Ectodermal cell (in vitro differentiated cells): ENCODE measurements around the gene SEPTIN2.

ENCODE experiments used
- H3K27ac ChIP-seq: 2 replicates; pipeline ENCODE4 v1.7.0; 2013; ENCODE audit warnings: mild to moderate bottlenecking, low read depth, low read length; ENCODE audit not compliant: insufficient read depth, poor library complexity, severe bottlenecking
- H3K27me3 ChIP-seq: 2 replicates; pipeline ENCODE4 v1.7.0; 2013; ENCODE audit warnings: mild to moderate bottlenecking, low read length; ENCODE audit not compliant: insufficient read depth, control insufficient read depth, poor library complexity, severe bottlenecking
- H3K36me3 ChIP-seq: one replicate; pipeline ENCODE4 v1.7.0; 2013; ENCODE audit warnings: low read length; ENCODE audit not compliant: control insufficient read depth, insufficient read depth
- H3K4me1 ChIP-seq: one replicate; pipeline ENCODE4 v1.7.0; 2013; ENCODE audit warnings: low read length; ENCODE audit not compliant: control insufficient read depth, insufficient read depth
- H3K4me3 ChIP-seq: 2 replicates; pipeline ENCODE4 v1.7.0; 2013; ENCODE audit warnings: low read depth, low read length, control low read depth; ENCODE audit not compliant: insufficient read depth
- H3K9me3 ChIP-seq: 2 replicates; pipeline ENCODE4 v1.7.0; 2013; ENCODE audit warnings: mild to moderate bottlenecking, low read length, moderate library complexity; ENCODE audit not compliant: control insufficient read depth
- WGBS, 2 experiments: methylation state at CpG; one replicate each; pipeline ENCODE4 v1.1.7; 2013; ENCODE audit warnings: missing lambda C conversion rate in 2 of 2; 5-methylcytosine and 5-hydroxymethylcytosine counted together

SEPTIN2 gene

DNA sequence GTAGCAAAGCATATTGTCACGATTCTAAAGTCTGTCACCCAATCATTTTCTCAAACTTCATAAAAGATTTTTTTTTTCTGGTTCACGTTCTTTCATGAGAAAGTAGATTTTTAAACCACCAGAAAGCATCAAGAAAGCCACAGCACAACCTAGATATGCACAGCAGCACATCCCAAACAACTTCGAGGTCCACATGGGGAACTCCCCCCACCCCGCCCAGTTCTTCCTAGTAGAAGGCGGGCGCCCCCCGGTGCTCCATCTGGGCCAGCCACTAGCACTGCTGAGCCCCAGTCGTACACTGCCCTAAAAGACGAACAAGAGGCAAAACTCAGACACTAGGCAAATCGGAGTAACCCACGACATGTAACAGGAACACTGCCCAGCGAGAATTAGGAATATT, 15.7 kb upstream of the SEPTIN2 start:
- Histone ChIP-seq H3K36me3 (no peaks in the 10 kb centered on the region), H3K9me3 (no peaks in the 10 kb centered on the region), H3K4me1 (no peaks in the 10 kb centered on the region), H3K27ac (no peak overlapping the region), H3K4me3 (no peak overlapping the region), H3K27me3 (no peaks in the 10 kb centered on the region)
- WGBS, 2 experiments = 94 to 95% methylated on average over 12 of the region's 12 CpGs

DNA sequence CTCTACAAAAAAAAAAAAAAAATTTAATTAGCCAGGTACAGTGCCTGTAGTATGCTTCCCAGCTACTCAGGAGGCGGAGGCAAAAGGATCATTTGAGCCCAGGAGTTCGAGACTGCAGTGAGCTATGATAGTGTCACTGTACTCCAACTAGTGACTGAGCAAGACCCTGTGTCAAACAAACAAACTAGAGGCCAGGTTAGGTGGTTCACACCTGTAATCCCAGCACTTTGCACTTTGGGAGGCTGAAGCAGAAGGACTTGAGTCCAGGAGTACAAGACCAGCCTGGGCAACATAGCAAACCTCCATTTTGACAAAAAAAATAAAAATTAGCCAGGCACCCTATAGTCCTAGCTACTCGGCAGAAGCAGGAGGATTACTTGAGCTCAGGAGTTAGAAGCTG, 13.6 kb upstream of the SEPTIN2 start:
- Histone ChIP-seq H3K4me1 (no peaks in the 10 kb centered on the region), H3K4me3 (no peak overlapping the region), H3K27me3 (no peaks in the 10 kb centered on the region), H3K9me3 (no peaks in the 10 kb centered on the region), H3K27ac (no peak overlapping the region), H3K36me3 (no peaks in the 10 kb centered on the region)
- WGBS, 2 experiments = 91 to 93% methylated on average over 3 of the region's 3 CpGs

DNA sequence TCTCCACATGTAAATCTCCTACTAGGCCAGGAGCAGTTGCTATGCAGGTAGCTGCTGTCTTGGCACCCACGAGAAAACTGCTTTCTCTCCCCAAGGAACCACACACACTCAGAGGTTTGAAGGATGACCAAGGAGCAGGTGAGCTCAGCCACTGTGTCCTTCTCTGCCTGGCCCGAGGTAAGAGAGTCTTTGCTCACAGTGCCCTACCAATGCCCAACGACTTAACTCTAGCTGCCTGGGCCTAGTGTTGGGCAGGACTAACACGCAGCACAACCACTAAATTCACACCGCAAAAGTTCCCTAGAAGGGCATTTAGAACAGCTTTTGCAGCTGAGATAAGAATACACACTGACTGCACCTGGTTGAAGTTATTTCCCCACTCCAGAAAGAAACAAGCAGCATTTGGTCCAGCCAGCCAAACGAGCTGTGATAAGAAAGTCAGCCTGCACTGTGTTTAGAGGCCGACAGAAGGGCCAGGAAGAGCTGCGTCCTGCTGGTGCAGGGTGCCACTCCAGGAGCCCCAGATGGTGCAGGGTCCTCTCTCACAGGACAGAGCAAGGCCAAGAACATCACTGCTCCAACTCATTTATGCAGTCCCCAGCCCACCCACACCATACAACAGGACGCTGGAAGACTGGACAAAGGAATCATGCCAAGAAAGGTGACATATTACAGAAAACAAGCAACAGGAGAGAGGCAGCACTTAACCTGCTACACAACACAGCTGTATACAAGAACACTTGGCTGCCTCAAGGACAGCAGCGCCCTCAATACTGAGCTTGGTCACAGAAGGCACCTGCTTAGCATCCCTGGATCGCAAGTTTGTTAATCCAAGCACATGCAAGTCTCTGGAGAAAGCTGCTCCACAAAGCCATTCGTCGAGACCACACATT, 12.7 kb upstream of the SEPTIN2 start:
- Histone ChIP-seq H3K27me3 (no peaks in the 10 kb centered on the region), H3K4me3 (no peak overlapping the region), H3K9me3 (no peaks in the 10 kb centered on the region), H3K4me1 (no peaks in the 10 kb centered on the region), H3K27ac (no peak overlapping the region), H3K36me3 (no peaks in the 10 kb centered on the region)
- 90 to 91% methylated on average over 13 of the region's 13 CpGs for WGBS, 2 experiments

- Histone ChIP-seq H3K4me1 (no peaks in the 10 kb centered on the region), H3K9me3 (no peaks in the 10 kb centered on the region), H3K27me3 (no peaks in the 10 kb centered on the region), H3K4me3 (no peak overlapping the region), H3K27ac (no peak overlapping the region), H3K36me3 (no peaks in the 10 kb centered on the region)
- WGBS, 2 experiments = 93 to 94% methylated on average over 5 of the region's 5 CpGs
Observed at GRCh38 chr2:241304039-241304670, 11.6 kb upstream of the SEPTIN2 start.

DNA sequence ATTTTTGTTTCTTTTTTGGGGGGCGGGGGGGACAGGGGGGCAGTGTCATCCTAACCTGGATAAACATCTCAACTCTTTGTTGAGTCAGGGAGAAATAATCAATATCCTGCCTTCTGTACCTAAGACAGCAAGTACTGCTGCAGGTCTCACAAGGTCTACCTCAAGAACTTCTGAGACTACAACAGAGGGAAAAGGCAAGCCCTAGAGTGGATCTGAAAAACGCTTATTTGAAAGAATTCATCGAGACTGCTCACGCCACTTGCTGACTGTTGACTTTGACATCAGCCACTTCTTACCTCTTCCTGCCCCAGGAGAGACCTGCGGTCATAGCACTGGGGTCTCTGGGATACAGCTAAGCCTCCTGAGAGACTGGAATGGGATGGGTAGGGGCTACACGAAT, 8.7 kb upstream of the SEPTIN2 start:
- H3K4me1 ChIP-seq = no peaks in the 10 kb centered on the region
- no peaks in the 10 kb centered on the region for H3K36me3 ChIP-seq
- no peaks in the 10 kb centered on the region for H3K27me3 ChIP-seq
- H3K27ac ChIP-seq = no peak overlapping the region
- no peaks in the 10 kb centered on the region for H3K9me3 ChIP-seq
- H3K4me3 ChIP-seq = no peak overlapping the region
- 89 to 90% methylated on average over 4 to 6 of the region's 6 CpGs for WGBS, 2 experiments

GRCh38 chr2:241308267-241308666, 7.5 kb upstream of the SEPTIN2 start:
- no peak overlapping the region for H3K4me3 ChIP-seq
- H3K9me3 ChIP-seq = no peaks in the 10 kb centered on the region
- H3K4me1 ChIP-seq = no peaks in the 10 kb centered on the region
- H3K27ac ChIP-seq = no peak overlapping the region
- no peaks in the 10 kb centered on the region for H3K27me3 ChIP-seq
- 92 to 94% methylated on average over 5 of the region's 5 CpGs for WGBS, 2 experiments
- no peaks in the 10 kb centered on the region for H3K36me3 ChIP-seq

- Histone ChIP-seq H3K4me1 (peaks cover 3% of the 10 kb centered on the region), H3K27me3 (no peaks in the 10 kb centered on the region), H3K27ac (no peak overlapping the region), H3K4me3 (no peak overlapping the region), H3K36me3 (no peaks in the 10 kb centered on the region), H3K9me3 (no peaks in the 10 kb centered on the region)
- 94 to 95% methylated on average over 17 to 18 of the region's 18 CpGs for WGBS, 2 experiments
Observed at GRCh38 chr2:241308832-241309500, 6.8 kb upstream of the SEPTIN2 start.

- no peak overlapping the region for H3K27ac ChIP-seq
- H3K9me3 ChIP-seq = no peaks in the 10 kb centered on the region
- peaks cover 6% of the 10 kb centered on the region for H3K4me1 ChIP-seq
- no peaks in the 10 kb centered on the region for H3K27me3 ChIP-seq
- no peak overlapping the region for H3K4me3 ChIP-seq
- WGBS, 2 experiments = 88% methylated on average over 2 of the region's 2 CpGs
- no peaks in the 10 kb centered on the region for H3K36me3 ChIP-seq
Observed at GRCh38 chr2:241309684-241310117, 6.0 kb upstream of the SEPTIN2 start.

DNA sequence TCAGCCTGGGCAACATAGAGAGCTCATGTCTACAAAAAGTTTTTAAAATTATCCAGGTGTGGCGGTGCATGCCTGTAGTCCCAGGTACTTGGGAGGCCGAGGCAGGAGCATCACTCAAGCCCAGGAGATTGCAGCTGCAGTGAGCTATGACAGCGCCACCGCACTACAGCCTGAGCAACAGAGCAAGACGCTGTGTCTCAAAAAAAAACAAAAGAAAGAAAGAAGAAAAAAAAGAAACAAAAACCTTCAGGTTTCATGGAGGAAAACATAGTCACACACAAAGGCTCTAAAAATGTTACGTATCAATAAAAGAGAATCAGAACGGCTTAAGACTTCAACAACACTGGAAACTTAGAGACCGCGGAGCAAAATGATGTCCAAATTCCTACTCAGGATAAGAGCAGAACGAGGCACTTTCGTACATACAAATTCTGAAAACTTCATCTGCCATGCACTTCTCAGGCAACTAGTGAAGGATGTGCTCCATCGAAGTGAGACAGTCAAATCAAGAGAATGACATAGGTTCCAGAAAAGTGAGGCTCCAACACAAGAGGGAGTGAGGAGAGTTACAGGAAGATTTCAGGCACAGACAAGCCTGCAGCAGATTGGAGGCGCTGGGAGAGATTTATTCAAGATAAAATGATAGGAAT, 4.7 kb upstream of the SEPTIN2 start:
- Histone ChIP-seq H3K4me1 (peaks cover 6% of the 10 kb centered on the region), H3K27ac (no peak overlapping the region), H3K4me3 (no peak overlapping the region), H3K36me3 (no peaks in the 10 kb centered on the region), H3K27me3 (no peaks in the 10 kb centered on the region), H3K9me3 (no peaks in the 10 kb centered on the region)
- WGBS, 2 experiments = 92 to 98% methylated on average over 13 of the region's 13 CpGs

GRCh38 chr2:241312082-241312481, 3.6 kb upstream of the SEPTIN2 start:
- 93 to 95% methylated on average over 4 of the region's 4 CpGs for WGBS, 2 experiments
- Histone ChIP-seq H3K9me3 (no peaks in the 10 kb centered on the region), H3K27me3 (no peaks in the 10 kb centered on the region), H3K36me3 (no peaks in the 10 kb centered on the region), H3K4me1 (peaks cover 7% of the 10 kb centered on the region), H3K27ac (no peak overlapping the region), H3K4me3 (no peak overlapping the region)
